HEK293 (cell line): ENCODE results near the gene BCAP31.

Source experiments
- ATF2 ChIP-seq: fragments of 450-650 bp; formaldehyde crosslinking; IDR thresholded peaks from 2 replicates; pipeline ENCODE4 v1.5.1; 2016; ENCODE audit warnings: missing biosample characterization, missing genetic modification characterization, low read depth
- HIC1 ChIP-seq: fragments of 450-650 bp; formaldehyde crosslinking; IDR thresholded peaks from 2 replicates; pipeline ENCODE4 v1.5.1; 2016; ENCODE audit warnings: missing biosample characterization, missing genetic modification characterization
- KLF17 ChIP-seq: fragments of 450-650 bp; formaldehyde crosslinking; IDR thresholded peaks from 2 replicates; pipeline ENCODE4 v1.5.1; 2016; ENCODE audit warnings: missing biosample characterization, missing genetic modification characterization
- KLF9 ChIP-seq: fragments of 450-650 bp; formaldehyde crosslinking; IDR thresholded peaks from 2 replicates; pipeline ENCODE4 v1.5.1; 2016; ENCODE audit warnings: missing biosample characterization, missing genetic modification characterization, low read depth
- OVOL3 ChIP-seq: fragments of 450-650 bp; formaldehyde crosslinking; IDR thresholded peaks from 2 replicates; pipeline ENCODE4 v1.5.1; 2016; ENCODE audit warnings: missing biosample characterization, missing genetic modification characterization
- PATZ1 ChIP-seq: fragments of 450-650 bp; formaldehyde crosslinking; IDR thresholded peaks from 2 replicates; pipeline ENCODE4 v1.5.1; 2016; ENCODE audit warnings: missing biosample characterization, missing genetic modification characterization
- SP3 ChIP-seq: fragments of 450-650 bp; formaldehyde crosslinking; IDR thresholded peaks from 2 replicates; pipeline ENCODE4 v1.5.1; 2016; ENCODE audit warnings: missing biosample characterization, missing genetic modification characterization
- SP7 ChIP-seq: fragments of 450-650 bp; formaldehyde crosslinking; IDR thresholded peaks from 2 replicates; pipeline ENCODE4 v1.5.1; 2016; ENCODE audit warnings: missing biosample characterization, missing genetic modification characterization
- WT1 ChIP-seq: fragments of 450-650 bp; formaldehyde crosslinking; IDR thresholded peaks from 2 replicates; pipeline ENCODE4 v1.5.1; 2016; ENCODE audit warnings: missing biosample characterization, missing genetic modification characterization
- YY1 ChIP-seq: fragments of 450-650 bp; formaldehyde crosslinking; IDR thresholded peaks from 2 replicates; pipeline ENCODE4 v1.5.1; 2018; ENCODE audit warnings: missing biosample characterization, missing genetic modification characterization
- ZBTB17 ChIP-seq: fragments of 450-650 bp; formaldehyde crosslinking; IDR thresholded peaks from 2 replicates; pipeline ENCODE4 v1.5.1; 2016; ENCODE audit warnings: missing biosample characterization, missing genetic modification characterization
- ZNF121 ChIP-seq: fragments of 450-650 bp; formaldehyde crosslinking; IDR thresholded peaks from 2 replicates; pipeline ENCODE4 v1.5.1; 2016; ENCODE audit warnings: missing biosample characterization, missing genetic modification characterization
- ZNF140 ChIP-seq: fragments of 450-650 bp; formaldehyde crosslinking; IDR thresholded peaks from 2 replicates; pipeline ENCODE4 v1.5.1; 2016; ENCODE audit warnings: missing biosample characterization, missing genetic modification characterization
- ZNF18 ChIP-seq: fragments of 450-650 bp; formaldehyde crosslinking; IDR thresholded peaks from 2 replicates; pipeline ENCODE4 v1.5.1; 2016; ENCODE audit warnings: missing biosample characterization, missing genetic modification characterization
- ZNF184 ChIP-seq: fragments of 450-650 bp; IDR thresholded peaks from 2 replicates; pipeline ENCODE4 v1.5.1; 2018; ENCODE audit warnings: missing biosample characterization, mild to moderate bottlenecking, missing genetic modification characterization
- ZNF211 ChIP-seq: fragments of 450-650 bp; formaldehyde crosslinking; IDR thresholded peaks from 2 replicates; pipeline ENCODE4 v1.5.1; 2016; ENCODE audit warnings: low read depth, missing biosample characterization, missing genetic modification characterization
- ZNF23 ChIP-seq: fragments of 450-650 bp; formaldehyde crosslinking; IDR thresholded peaks from 2 replicates; pipeline ENCODE4 v1.5.1; 2016; ENCODE audit warnings: missing biosample characterization, missing genetic modification characterization, borderline replicate concordance
- ZNF311 ChIP-seq: fragments of 450-650 bp; formaldehyde crosslinking; IDR thresholded peaks from 2 replicates; pipeline ENCODE4 v1.5.1; 2017; ENCODE audit warnings: missing biosample characterization, missing genetic modification characterization, borderline replicate concordance
- ZNF391 ChIP-seq: fragments of 450-650 bp; formaldehyde crosslinking; IDR thresholded peaks from 2 replicates; pipeline ENCODE4 v1.5.1; 2016; ENCODE audit warnings: low read depth, missing biosample characterization, missing genetic modification characterization, borderline replicate concordance
- ZNF48 ChIP-seq: fragments of 450-650 bp; formaldehyde crosslinking; IDR thresholded peaks from 2 replicates; pipeline ENCODE4 v1.5.1; 2016; ENCODE audit warnings: missing biosample characterization, missing genetic modification characterization
- ZNF514 ChIP-seq: fragments of 450-650 bp; formaldehyde crosslinking; IDR thresholded peaks from 2 replicates; pipeline ENCODE4 v1.5.1; 2016; ENCODE audit warnings: missing biosample characterization, missing genetic modification characterization
- ZNF639 ChIP-seq: fragments of 450-650 bp; formaldehyde crosslinking; IDR thresholded peaks from 2 replicates; pipeline ENCODE4 v1.5.1; 2016; ENCODE audit warnings: missing biosample characterization, missing genetic modification characterization
- ZNF692 ChIP-seq: fragments of 450-650 bp; formaldehyde crosslinking; IDR thresholded peaks from 2 replicates; pipeline ENCODE4 v1.5.1; 2016; ENCODE audit warnings: missing biosample characterization, missing genetic modification characterization
- ZNF843 ChIP-seq: fragments of 450-650 bp; formaldehyde crosslinking; IDR thresholded peaks from 2 replicates; pipeline ENCODE4 v1.5.1; 2016; ENCODE audit warnings: missing biosample characterization, missing genetic modification characterization
- ZSCAN30 ChIP-seq: fragments of 450-650 bp; IDR thresholded peaks from 2 replicates; pipeline ENCODE4 v1.5.1; 2018; ENCODE audit warnings: missing biosample characterization, mild to moderate bottlenecking, missing genetic modification characterization, moderate library complexity

Gene BCAP31

GRCh38 chrX:153763989-153764755 is 40.0 kb upstream of the BCAP31 start, which contains the start of gene PLXNB3 (continued):
- TF ChIP-seq HIC1 (tag by site-specific recombination), result peak; percentile 98
- TF ChIP-seq ZBTB17 (tag by site-specific recombination), result no peak
- TF ChIP-seq ZNF184 (tag by site-specific recombination), result no peak
- TF ChIP-seq ZNF23, result no peak
- TF ChIP-seq SP3 (tag by site-specific recombination), result peak; percentile 37; the same call in 1 of the 2 replicates
- TF ChIP-seq ZNF391 (tag by site-specific recombination), result no peak; the same call in 1 of the 2 replicates
- peak; percentile 57; the same call in 1 of the 2 replicates for TF ChIP-seq ZSCAN30 (tag by site-specific recombination)
- no peak for TF ChIP-seq ATF2 (tag by site-specific recombination)
- no peak for TF ChIP-seq ZNF121 (tag by site-specific recombination)
- peak; percentile 66; the same call in 1 of the 2 replicates for TF ChIP-seq KLF17 (tag by site-specific recombination)
- no peak for TF ChIP-seq ZNF18 (tag by site-specific recombination)
- TF ChIP-seq YY1 (tag by site-specific recombination), result no peak
- no peak for TF ChIP-seq OVOL3 (tag by site-specific recombination)
- TF ChIP-seq ZNF843 (tag by site-specific recombination), result 0 out of 2 replicates have a peak, but pooled peaks have one; percentile 18
- TF ChIP-seq ZNF639 (tag by site-specific recombination), result 0 out of 2 replicates have a peak, but pooled peaks have one; percentile 39
- TF ChIP-seq ZNF514 (tag by site-specific recombination), result no peak
- no peak for TF ChIP-seq ZNF140 (tag by site-specific recombination)
- TF ChIP-seq PATZ1, result peak; percentile 62; the same call in 1 of the 2 replicates
- no peak for TF ChIP-seq ZNF48
- TF ChIP-seq WT1 (tag by site-specific recombination), result no peak
- TF ChIP-seq SP7, result 0 out of 2 replicates have a peak, but pooled peaks have one; percentile 16
- TF ChIP-seq ZNF311 (tag by site-specific recombination), result no peak
- peak; percentile 32; the same call in 1 of the 2 replicates for TF ChIP-seq ZNF692 (tag by site-specific recombination)
- no peak for TF ChIP-seq ZNF211 (tag by site-specific recombination)
- peak; percentile 32; the same call in 1 of the 2 replicates for TF ChIP-seq KLF9 (tag by site-specific recombination)
